B cell (primary cell): ENCODE results near the gene SPAAR. TPM values are rescaled to one million over a fixed set of nuclear protein-coding genes. Genes with fewer than 3 reads are reported as not detected.

ENCODE experiments used
- ATAC-seq: fragments of 200-7000 bp; cut with Tn5 transposase; one replicate; pipeline ENCODE4 v1.10.0; 2021; ENCODE audit warnings: low read depth, mild to moderate bottlenecking, moderate number of reproducible peaks, moderate library complexity
- CTCF ChIA-PET: fragments of 350-600 bp; sonication (Branson Sonifier 250); formaldehyde crosslinking; loops from one replicate; lab custom pipeline; 2021; ENCODE audit warnings: antibody characterized with exemption, inconsistent platforms; lab: Charles Lee
- POLR2A ChIA-PET: fragments of 350-600 bp; sonication (Branson Sonifier 250); formaldehyde crosslinking; loops from one replicate; lab custom pipeline; 2021; ENCODE audit warnings: antibody characterized with exemption; lab: Charles Lee
- DNase-seq: peaks from one replicate; pipeline ENCODE4 v3.0.0; 2013
- H2AFZ ChIP-seq: 2 replicates; pipeline ENCODE4 v1.6.1; 2012; ENCODE audit warnings: mild to moderate bottlenecking, low read depth, low read length; ENCODE audit not compliant: insufficient read depth, poor library complexity, severe bottlenecking
- H3K27ac ChIP-seq, 2 donors: 1 replicate in 1 of 2; 2 replicates in 1 of 2; pipeline ENCODE4 v1.5.1; 2012 to 2013; ENCODE audit warnings: low read length in 2 of 2, mild to moderate bottlenecking in 2 of 2, moderate library complexity in 1 of 2
- H3K27me3 ChIP-seq, 4 experiments: fragments of 200-600 bp in 1 of 4; sonication (generic) in 1 of 4; replicated peaks in 1 of 4; 1 replicate in 2 of 4; 2 replicates in 2 of 4; pipeline versions ENCODE4 v1.6.1 to v1.7.0; 2013 to 2016; ENCODE audit warnings: low read length in 3 of 4, mild to moderate bottlenecking in 2 of 4, mixed read lengths in 1 of 4, moderate library complexity in 1 of 4; ENCODE audit not compliant: insufficient read depth in 4 of 4, control insufficient read depth in 3 of 4; ENCODE audit errors: control extremely low read depth in 1 of 4
- H3K36me3 ChIP-seq, 2 experiments: replicated peaks in 1 of 2; 1 replicate in 1 of 2; 2 replicates in 1 of 2; pipeline versions ENCODE4 v1.6.1 to v1.7.1; 2013; ENCODE audit warnings: low read length in 1 of 2; ENCODE audit not compliant: insufficient read depth in 2 of 2, control insufficient read depth in 1 of 2; ENCODE audit errors: control extremely low read depth in 1 of 2, extremely low read depth in 1 of 2
- H3K4me1 ChIP-seq, 2 donors: fragments of 200-600 bp in 1 of 2; sonication (generic) in 1 of 2; 1 replicate in 1 of 2; 2 replicates in 1 of 2; pipeline versions ENCODE4 v1.5.1 to v1.6.1; 2013 to 2017; ENCODE audit warnings: low read length in 2 of 2; ENCODE audit not compliant: control insufficient read depth in 2 of 2, insufficient read depth in 2 of 2
- H3K4me2 ChIP-seq: replicated peaks from 2 replicates; pipeline ENCODE3; 2012; ENCODE audit warnings: mild to moderate bottlenecking, low read depth, low read length; ENCODE audit not compliant: poor library complexity, severe bottlenecking
- H3K4me3 ChIP-seq, 5 experiments: fragments of 200-600 bp in 1 of 5; sonication (generic) in 1 of 5; 1 replicate in 3 of 5; 2 replicates in 2 of 5; pipeline versions ENCODE4 v1.5.1 to v1.7.0; 2011 to 2016; ENCODE audit warnings: low read length in 4 of 5, mild to moderate bottlenecking in 4 of 5, low read depth in 2 of 5, control low read depth in 1 of 5, moderate library complexity in 1 of 5; ENCODE audit not compliant: insufficient read depth in 1 of 5; ENCODE audit errors: control extremely low read depth in 1 of 5, extremely low read depth in 1 of 5
- H3K79me2 ChIP-seq: fragments of 200-600 bp; sonication (generic); one replicate; pipeline ENCODE4 v1.6.0; 2016; ENCODE audit warnings: low read length; ENCODE audit not compliant: control insufficient read depth, insufficient read depth
- H3K9ac ChIP-seq: fragments of 200-600 bp; sonication (generic); 2 replicates; pipeline ENCODE4 v1.6.1; 2017; ENCODE audit warnings: mild to moderate bottlenecking, low read length, moderate library complexity
- H3K9me3 ChIP-seq, 3 donors: one replicate each; pipeline versions ENCODE4 v1.6.1 to v1.7.1; 2013; ENCODE audit warnings: low read length in 2 of 3; ENCODE audit not compliant: control insufficient read depth in 2 of 3, insufficient read depth in 1 of 3; ENCODE audit errors: control extremely low read depth in 1 of 3
- H4K20me1 ChIP-seq: 2 replicates; pipeline ENCODE4 v1.6.0; 2012; ENCODE audit warnings: mild to moderate bottlenecking, low read length; ENCODE audit not compliant: insufficient read depth, control insufficient read depth, poor library complexity, severe bottlenecking
- H3K27ac Mint-ChIP-seq: one replicate; pipeline ENCODE4 v1.8.0; 2021; ENCODE audit warnings: mixed read lengths
- H3K27me3 Mint-ChIP-seq: one replicate; pipeline ENCODE4 v1.8.0; 2021; ENCODE audit warnings: mixed read lengths
- H3K4me1 Mint-ChIP-seq: one replicate; pipeline ENCODE4 v1.8.0; 2021; ENCODE audit warnings: mixed read lengths
- H3K4me3 Mint-ChIP-seq: one replicate; pipeline ENCODE4 v1.8.0; 2021; ENCODE audit warnings: mixed read lengths
- H3K9me3 Mint-ChIP-seq: one replicate; pipeline ENCODE4 v1.8.0; 2022; ENCODE audit warnings: mixed read lengths; ENCODE audit not compliant: insufficient read depth
- EZH2 ChIP-seq: IDR thresholded peaks from 2 replicates; pipeline ENCODE4 v1.6.1; 2012; ENCODE audit warnings: borderline replicate concordance, low read depth, mild to moderate bottlenecking, moderate library complexity, low read length; ENCODE audit not compliant: insufficient read depth, poor library complexity, severe bottlenecking
- WGBS: methylation state at CpG from one replicate; pipeline ENCODE4 v1.1.5; 2013; ENCODE audit warnings: missing lambda C conversion rate; ENCODE audit not compliant: insufficient coverage; 5-methylcytosine and 5-hydroxymethylcytosine counted together
- intact Hi-C: fragments of 100-400 bp; cut with micrococcal nuclease; formaldehyde crosslinking; loops from one replicate; pipeline ENCODE4 v1.10.0; 2022
- polyA plus RNA-seq: library from polyadenylated mRNA; depleted of rRNA; stranded (reverse); fragments of >200 nt; gene quantifications from 2 replicates; pipeline ENCODE4 v1.2.3, GENCODE V29; 2012
- total RNA-seq, 2 donors: library from RNA; stranded (reverse); fragments of 120-200 nt in 1 of 2; gene quantifications; 1 replicate in 1 of 2; 2 replicates in 1 of 2; pipeline versions ENCODE4 v1.2.3 to v1.2.4, GENCODE V29; 2013 to 2022
- TF ChIP-seq, protein P1 (sequence below): fragments of 200-600 bp; IDR thresholded peaks from one replicate; pipeline ENCODE4 v1.8.0; 2022; ENCODE audit warnings: antibody characterized with exemption, mild to moderate bottlenecking

Gene SPAAR
- total and polyA plus RNA-seq, 2 donors (not counting 1 experiment from before 2014, with no cell fraction given): not detected

DNA sequence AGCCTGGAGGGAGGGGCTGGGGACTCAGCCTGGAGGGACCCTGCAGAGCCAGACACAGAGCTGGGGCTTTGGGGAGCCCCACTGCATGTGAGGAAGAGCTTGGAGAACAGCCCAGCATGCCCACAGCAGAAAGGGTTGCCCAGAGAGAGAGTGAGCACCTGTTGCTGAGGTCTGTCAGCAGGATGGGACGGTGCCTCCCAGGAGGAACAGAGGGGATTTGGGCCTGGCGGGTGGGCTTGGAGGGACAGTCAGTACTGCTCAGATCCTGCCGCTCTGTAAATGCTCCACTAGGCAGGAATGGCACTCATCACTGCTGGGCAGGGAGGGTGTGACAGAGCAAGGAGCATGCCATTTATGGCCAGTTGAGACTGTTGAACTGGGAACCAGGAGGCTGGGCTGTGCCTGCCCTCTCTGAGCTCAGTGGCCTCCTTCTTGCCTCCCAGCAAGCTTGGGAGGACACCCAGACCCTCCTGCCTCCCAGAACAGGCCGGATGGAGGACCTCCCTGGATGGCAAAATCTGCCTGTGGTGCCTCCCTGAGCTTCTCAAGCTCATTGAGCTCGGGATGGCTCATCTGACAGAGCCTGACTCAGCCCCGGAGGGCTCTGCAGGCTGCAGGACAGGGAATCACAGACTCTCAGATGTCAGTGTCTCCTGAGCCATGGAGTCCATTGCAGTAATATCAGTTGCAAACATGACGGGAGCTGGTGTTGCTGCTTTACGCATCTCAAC is 4.1 kb upstream of the SPAAR start:
- H3K27me3 Mint-ChIP-seq: peaks cover 35% of the 10 kb centered on the region
- Histone ChIP-seq H3K4me2 (no peak overlapping the region), H3K9ac (no peak overlapping the region), H3K27me3 (peaks cover 0 to 10% (median 3%) of the 10 kb centered on the region in 4 experiments), H3K79me2 (no peaks in the 10 kb centered on the region), H4K20me1 (no peaks in the 10 kb centered on the region), H3K27ac (no peak overlapping the region), H2AFZ (no peak overlapping the region), H3K4me3 (no peak overlapping the region), H3K9me3 (no peaks in the 10 kb centered on the region), H3K36me3 (no peaks in the 10 kb centered on the region), H3K4me1 (peaks cover 4% of the 10 kb centered on the region in 2 donors)
- intact Hi-C loops: no loop called here
- CTCF ChIA-PET: interaction anchor here (0.6 to 1.4 kb wide), 2 partner anchors 51 to 115 kb away, joined by 4 read pairs; no protein-coding TSS in a partner anchor
- H3K4me3 Mint-ChIP-seq: no peak overlapping the region
- H3K27ac Mint-ChIP-seq: no peak overlapping the region
- H3K4me1 Mint-ChIP-seq: peaks cover 4% of the 10 kb centered on the region
- no peaks in the 10 kb centered on the region for H3K9me3 Mint-ChIP-seq
- no peak for DNase-seq
- TF ChIP-seq EZH2: no peak
- TF ChIP-seq, protein P1, sequence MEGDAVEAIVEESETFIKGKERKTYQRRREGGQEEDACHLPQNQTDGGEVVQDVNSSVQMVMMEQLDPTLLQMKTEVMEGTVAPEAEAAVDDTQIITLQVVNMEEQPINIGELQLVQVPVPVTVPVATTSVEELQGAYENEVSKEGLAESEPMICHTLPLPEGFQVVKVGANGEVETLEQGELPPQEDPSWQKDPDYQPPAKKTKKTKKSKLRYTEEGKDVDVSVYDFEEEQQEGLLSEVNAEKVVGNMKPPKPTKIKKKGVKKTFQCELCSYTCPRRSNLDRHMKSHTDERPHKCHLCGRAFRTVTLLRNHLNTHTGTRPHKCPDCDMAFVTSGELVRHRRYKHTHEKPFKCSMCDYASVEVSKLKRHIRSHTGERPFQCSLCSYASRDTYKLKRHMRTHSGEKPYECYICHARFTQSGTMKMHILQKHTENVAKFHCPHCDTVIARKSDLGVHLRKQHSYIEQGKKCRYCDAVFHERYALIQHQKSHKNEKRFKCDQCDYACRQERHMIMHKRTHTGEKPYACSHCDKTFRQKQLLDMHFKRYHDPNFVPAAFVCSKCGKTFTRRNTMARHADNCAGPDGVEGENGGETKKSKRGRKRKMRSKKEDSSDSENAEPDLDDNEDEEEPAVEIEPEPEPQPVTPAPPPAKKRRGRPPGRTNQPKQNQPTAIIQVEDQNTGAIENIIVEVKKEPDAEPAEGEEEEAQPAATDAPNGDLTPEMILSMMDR: no peak
- ATAC-seq: no peak
- 92% methylated on average over 8 of the region's 8 CpGs for WGBS
- POLR2A ChIA-PET: no interaction called here

DNA sequence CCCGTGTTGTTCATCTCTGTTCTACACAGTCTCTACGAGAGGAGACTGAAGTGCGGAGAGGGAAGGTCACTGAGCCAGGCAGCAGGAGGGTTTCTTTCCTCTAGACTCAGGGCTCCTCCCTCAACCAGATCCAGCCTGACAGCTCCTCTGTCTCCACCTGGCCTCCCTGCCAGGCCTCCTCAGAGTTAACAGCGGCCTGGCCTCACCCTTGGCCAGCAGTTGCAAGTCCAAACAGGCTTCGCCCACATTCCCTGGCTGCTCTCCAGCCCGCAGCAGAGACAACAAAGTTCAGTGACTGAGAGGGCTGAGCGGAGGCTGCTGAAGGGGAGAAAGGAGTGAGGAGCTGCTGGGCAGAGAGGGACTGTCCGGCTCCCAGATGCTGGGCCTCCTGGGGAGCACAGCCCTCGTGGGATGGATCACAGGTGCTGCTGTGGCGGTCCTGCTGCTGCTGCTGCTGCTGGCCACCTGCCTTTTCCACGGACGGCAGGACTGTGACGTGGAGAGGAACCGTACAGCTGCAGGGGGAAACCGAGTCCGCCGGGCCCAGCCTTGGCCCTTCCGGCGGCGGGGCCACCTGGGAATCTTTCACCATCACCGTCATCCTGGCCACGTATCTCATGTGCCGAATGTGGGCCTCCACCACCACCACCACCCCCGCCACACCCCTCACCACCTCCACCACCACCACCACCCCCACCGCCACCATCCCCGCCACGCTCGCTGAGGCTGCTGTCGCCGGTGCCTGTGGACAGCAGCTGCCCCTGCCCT is 3.2 kb upstream of the SPAAR start, which contains the start of gene HRCT1:
Gene HRCT1, plus strand, starts transcription at position 291 of the 768 bp plus-strand sequence. Its CDS starts 86 bp downstream, at position 377.
- DNase-seq: no peak
- H2AFZ ChIP-seq: no peak within 1 kb of the TSS

More for the DNA sequence above, 3.2 kb upstream of the SPAAR start, which contains the start of gene HRCT1:
- TF ChIP-seq, protein P1: no peak
- no peak for TF ChIP-seq EZH2
- Histone ChIP-seq H3K27ac (no peak within 1 kb of the TSS), H4K20me1 (no peaks in the 10 kb centered on the region), H3K9me3 (no peaks in the 10 kb centered on the region), H3K27me3 (peaks cover 0 to 10% (median 2%) of the 10 kb centered on the region in 4 experiments), H3K9ac (no peak within 1 kb of the TSS), H3K4me2 (no peak within 1 kb of the TSS), H3K36me3 (no peaks in the 10 kb centered on the region), H3K4me1 (peaks cover 4 to 7% of the 10 kb centered on the region in 2 donors), H3K4me3 (no peak within 1 kb of the TSS), H3K79me2 (no peaks in the 10 kb centered on the region)
- Mint-ChIP-seq H3K4me3 (no peak within 1 kb of the TSS), H3K9me3 (no peaks in the 10 kb centered on the region), H3K27ac (no peak within 1 kb of the TSS), H3K27me3 (peaks cover 37% of the 10 kb centered on the region), H3K4me1 (peaks cover 7% of the 10 kb centered on the region)
- ChIA-PET CTCF (interaction anchor here (0.6 to 1.4 kb wide), 3 partner anchors 50 to 116 kb away, joined by 4 read pairs; no protein-coding TSS in a partner anchor), POLR2A (no interaction called here)
- intact Hi-C loops: no loop called here
- ATAC-seq: no peak
- whole genome bisulfite sequencing: 90% methylated on average over 24 of the region's 30 CpGs
